GM18951 (cell line): Measurements from ENCODE around the gene HUNK.

ENCODE experiments used
- POLR2A ChIP-seq: IDR thresholded peaks from 4 replicates; pipeline ENCODE4 v1.6.1; 2011; ENCODE audit warnings: mild to moderate bottlenecking; ENCODE audit not compliant: insufficient read length, insufficient read depth; ENCODE audit errors: extremely low read depth
- in situ Hi-C: fragments of 300-500 bp; cut with MboI; formaldehyde crosslinking; loops from one replicate; pipeline ENCODE4 v1.12.0; 2022; ENCODE audit warnings: low sequenced_read_pairs, mixed read lengths, inconsistent platforms; ENCODE audit not compliant: unreplicated experiment

Gene HUNK

DNA sequence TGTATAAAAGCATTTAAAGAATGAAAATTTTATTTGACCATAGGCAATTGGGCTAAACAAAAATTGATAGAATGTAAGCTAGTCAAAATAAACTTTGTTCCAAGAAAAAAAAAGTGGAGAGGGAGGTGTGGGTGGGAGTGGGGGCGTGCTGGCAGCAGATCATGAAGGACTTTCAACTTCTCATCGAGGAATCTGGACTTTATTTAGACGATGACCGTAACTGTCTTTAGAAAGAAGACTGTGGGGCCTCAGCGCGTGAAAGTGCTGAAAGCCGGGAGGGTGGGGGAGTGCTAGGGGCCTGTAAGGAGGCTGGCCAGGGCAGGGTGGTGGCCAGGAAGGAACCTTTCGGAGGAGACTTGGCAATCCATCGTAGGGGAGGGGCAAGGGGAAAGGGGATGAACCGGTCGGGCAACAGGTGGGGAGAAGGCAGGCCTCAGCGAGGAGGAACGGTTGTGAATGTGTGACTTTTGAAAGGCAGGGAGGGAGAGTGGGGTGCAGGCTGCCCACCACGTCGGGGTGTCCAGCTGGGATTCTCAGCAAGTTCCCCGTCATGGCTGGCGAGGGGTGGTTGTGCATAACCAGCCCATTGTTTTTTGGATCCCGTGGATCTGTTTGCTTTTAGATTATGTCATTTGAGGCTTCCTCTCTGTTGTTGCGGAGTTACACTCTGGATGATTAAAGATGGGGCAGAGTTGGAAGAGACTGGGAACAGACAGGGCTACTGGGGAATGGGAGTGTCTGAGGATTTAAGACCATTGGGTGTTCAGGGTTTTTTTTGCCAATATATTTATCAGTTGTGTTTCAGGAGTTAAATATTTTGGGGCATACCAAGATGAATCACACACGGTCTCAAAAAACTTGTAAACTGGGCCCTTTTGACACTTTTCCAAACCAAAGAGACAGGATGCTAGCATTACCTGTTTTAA is 35.5 kb downstream of the HUNK start:
- in situ Hi-C loops = no loop called here

DNA sequence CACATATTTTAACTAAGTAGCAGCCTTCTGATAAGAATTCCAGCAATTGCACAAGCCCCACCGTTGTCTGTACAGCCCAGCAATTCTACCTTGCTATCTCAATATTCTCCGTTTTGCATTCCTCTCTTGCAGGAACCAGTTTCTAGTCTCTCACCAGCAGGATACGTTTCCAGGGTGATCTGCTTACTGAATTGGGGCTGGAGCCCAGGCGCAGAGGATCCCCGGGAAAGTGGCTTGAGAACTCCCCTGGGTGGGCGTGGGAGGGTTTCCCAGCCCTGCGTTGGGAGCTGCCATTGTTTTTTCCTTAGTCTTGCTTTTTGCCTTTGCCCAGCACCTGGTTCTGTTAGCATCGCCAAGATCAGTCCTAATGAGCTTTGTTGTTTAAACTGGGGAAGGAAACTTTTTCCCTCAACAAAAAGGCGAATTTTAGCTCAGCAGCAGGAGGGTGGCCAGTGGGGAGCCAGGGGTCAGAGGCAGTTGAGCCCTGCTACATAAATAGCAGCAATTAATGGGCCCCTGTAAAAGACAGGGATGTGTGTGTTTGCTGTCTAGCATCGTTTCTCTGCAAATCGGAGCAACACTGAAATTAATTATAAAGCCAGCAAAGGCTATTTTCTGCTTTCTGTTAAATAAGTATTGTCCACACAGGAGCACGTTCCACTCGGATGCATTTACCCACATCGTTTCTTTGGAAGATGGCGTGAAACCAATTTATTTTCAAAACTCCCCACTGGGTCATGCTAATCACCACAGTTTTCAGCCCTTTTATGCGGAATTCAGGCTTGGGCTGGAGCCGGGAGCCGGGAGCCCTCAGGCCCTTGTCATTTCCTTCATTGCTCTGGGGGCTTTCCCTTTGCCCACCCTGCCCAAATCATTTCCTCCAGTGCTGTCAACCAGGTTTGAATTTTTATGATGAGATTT is 36.6 kb downstream of the HUNK start:
- TF ChIP-seq POLR2A = no peak
- in situ Hi-C loops = no loop called here

More for the DNA sequence above, 35.5 kb downstream of the HUNK start:
- TF ChIP-seq POLR2A = no peak

DNA sequence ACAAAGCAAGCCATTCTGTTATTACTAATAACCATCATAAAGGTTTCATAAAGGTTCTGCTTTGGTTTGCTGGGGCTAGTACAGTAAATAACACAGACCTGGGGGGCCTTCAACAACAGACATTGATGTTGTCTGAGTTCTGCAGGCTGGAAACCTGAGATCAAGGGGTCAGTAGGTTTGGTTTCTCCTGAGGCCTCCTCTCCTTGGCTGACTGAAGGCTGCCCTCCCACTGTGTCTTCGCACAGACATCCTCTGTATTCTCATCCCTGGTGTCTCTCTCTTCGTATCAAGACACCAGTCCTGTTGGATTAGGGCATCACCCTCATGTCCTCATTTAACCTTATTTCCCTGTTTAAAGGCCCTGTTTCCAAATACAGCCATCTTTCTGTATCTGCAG is 37.3 kb downstream of the HUNK start:
- no peak for TF ChIP-seq POLR2A
- in situ Hi-C loops = no loop called here

DNA sequence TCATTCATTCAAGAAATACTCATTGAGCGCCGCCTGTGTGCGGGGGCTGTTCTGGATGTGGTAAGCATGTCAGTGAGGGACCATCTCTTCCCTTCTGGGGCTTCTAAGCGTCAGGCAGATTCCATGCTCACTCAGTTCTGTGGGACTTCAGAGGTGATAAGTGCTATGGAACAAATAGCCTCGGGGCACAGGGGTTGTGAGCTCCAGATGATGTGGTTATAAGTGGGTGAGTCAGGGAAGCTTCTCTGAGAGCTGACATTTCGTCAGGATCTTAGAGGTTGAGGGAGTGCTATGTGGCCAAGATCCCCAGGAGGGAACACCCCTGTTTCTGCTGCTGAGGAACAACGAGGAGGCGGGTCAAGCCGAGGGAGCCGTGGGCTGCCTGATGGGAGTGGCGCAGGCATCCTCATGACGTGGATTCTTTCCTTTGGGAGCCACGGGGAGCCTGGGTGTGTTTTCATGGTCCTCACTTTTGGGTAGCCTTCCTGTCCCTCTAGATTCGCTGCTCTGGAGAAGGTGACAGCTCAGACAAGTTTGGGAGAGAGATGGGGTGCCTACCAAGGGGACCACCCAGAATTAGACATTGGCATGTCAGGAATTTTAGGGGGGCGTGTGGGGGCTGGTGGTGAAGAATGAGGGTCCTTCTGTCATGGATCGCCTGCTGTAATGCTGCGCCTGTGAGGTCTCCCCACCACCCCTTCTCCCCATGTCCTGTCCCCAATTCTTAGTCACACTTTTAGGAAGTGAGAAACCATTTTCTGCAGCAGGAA is 38.5 kb downstream of the HUNK start:
- no peak for TF ChIP-seq POLR2A
- in situ Hi-C loops = no loop called here

DNA sequence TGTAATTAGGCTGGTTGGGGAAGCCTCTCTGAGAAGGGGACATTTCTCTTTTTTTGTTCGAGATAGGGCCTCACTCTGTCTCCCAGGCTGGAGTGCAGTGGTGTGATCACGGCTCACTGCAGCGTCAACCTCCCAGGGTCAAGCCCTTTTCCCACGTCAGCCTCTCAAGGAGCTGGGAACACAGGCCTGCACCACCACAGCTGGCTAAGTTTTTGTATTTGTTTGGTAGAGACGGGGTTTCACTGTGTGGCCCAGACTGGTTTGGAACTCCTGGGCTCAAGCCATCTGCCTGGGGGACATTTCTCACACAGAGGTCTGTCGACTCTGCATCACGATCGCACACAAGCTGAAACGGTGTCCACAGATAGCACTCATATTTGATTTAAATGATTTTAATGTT is 39.7 kb downstream of the HUNK start:
- no peak for TF ChIP-seq POLR2A
- in situ Hi-C loops = no loop called here

DNA sequence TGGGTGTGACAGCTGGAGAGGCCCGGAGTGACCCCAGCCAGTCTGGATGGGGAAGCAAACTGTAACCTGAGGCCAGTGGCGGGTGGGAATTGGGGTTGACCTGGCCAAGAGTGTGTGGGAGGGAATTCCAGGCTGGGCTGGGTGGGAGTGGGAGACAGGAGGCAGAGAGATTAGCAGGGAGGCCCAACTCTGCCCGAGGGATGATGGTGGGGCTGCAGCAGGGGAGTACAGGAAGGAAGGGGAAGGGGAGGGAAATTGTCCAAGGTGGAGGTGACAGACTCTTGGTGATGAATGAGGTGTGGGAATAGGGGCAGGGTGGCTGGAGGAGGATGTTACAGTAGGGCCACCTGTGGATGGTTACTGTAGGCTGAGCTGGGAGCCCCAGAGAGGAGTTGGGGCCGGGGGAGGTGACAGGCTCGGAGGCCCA is 40.4 kb downstream of the HUNK start:
- TF ChIP-seq POLR2A = no peak
- in situ Hi-C loops = no loop called here

DNA sequence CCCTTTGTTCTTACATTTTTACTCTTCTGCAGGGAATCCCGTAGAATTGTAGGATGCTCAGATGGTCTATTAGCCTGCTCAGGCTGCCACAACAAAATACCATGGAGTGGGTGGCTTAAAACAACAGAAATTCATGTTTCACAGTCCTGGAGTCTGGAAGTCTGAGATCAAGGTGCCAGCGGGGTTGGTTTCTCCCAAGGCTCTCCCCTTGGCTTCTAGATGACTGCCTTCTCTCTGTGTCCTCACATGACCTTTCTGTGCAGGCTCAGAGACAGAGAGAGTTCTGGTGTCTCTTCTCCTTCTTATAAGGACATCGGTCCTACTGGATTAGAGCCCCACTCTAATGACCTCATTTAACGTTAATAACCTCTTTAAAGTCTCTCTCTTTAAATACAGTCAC is 41.7 kb downstream of the HUNK start:
- TF ChIP-seq POLR2A = no peak
- in situ Hi-C loops = no loop called here

DNA sequence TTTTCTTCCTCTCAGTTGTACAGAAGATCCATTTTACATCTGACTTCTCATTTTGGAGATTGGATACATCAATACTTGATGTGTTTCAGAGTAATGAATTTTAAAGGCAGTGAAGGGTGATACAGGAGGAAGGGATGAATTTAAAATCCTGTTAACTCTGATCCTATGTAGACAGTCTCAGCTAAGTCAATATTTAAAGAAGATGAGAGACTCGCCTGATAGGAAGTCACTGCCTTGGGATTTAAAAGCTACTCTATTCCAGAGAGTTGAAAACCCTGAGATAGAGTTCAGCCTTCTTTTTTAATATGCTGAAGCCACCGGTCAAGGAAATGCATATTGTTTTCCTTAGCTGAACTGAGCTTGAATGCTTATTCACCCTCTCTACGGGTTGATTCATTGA is 42.7 kb downstream of the HUNK start:
- in situ Hi-C loops = no loop called here
- no peak for TF ChIP-seq POLR2A

DNA sequence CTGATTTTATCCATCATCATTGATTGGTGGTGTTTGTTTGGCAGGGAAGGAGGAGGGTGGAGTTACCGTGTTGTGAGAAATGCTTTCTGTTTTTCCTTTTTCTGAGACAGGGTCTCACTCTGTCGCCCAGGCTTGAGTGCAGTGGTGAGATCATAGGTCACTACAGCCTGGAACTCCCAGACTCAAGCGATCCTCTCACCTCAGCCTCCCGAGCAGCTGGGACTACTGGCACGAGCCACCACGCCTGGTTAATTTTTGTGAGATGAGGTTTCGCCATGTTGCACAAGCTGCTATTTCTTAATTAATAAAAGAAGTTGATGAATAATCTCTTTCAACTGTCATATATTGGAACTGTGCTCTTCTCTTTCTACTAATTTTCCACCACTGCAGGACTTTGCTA is 44.3 kb downstream of the HUNK start:
- no peak for TF ChIP-seq POLR2A
- in situ Hi-C loops = no loop called here

DNA sequence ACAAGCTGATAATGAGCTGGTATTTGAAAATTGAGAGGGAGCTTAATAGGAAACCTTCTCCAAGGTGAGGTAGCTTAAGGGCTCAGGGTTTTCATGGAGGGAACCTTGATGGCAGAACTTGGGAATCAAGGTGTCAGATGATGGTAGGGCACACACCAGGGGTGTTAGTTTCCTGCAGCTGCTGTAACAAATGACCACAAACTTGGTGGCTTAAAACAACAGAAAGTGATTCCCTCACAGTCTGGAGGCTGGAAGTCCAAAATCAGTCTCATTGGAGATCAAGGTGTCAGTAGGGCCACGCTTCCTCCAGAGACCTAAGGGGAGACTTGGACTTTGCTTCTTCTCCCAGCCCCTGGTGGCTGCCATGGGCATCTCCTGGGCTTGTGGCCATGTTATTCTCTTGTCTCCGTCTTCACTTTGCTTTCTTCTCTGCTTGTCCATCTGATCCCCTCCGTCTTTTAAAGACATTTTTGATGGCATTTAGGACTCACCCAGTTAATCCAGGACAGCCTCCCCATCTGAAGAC is 45.5 kb downstream of the HUNK start:
- no peak for TF ChIP-seq POLR2A
- in situ Hi-C loops = no loop called here

GRCh38 chr21:31920275-31920674 is 47.5 kb downstream of the HUNK start:
- no peak for TF ChIP-seq POLR2A
- in situ Hi-C loops = no loop called here

GRCh38 chr21:31921079-31921478 is 48.3 kb downstream of the HUNK start:
- in situ Hi-C loops = no loop called here
- no peak for TF ChIP-seq POLR2A

DNA sequence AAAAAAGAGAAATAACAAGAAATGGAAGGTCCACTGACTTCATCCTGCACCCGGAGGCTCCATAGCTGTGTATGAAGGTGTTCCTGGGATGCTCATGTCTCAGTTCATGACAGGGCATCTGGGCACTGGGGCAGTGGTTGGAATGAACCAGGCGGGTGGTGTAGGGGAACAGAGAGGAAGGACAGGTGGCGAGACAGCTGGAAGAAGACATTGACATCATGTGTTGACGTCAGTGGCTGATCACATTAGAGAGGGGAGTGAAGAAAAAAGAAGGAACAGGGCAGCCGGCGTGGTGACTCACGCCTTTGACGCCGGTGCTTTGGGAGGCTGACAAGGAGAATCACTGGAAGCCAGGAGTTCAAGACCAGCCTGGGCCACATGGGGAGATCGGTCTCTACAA is 50.1 kb downstream of the HUNK start:
- in situ Hi-C loops = no loop called here
- no peak for TF ChIP-seq POLR2A
